ENCODE data around the gene KIAA1217. TPM values are rescaled to one million over a fixed set of nuclear protein-coding genes. Genes with fewer than 3 reads are reported as not detected.

Gene KIAA1217
- total RNA-seq, 1 experiment from 2014 or later: 7.8 TPM

- RAD21 ChIA-PET (ENCODE audit: low non-redundant PET in 1 of 2, low total read pairs in 2 of 2, uncharacterized antibody in 2 of 2, unreplicated experiment in 2 of 2): no interaction called here
- H3K4me1 ChIP-seq (ENCODE audit: control insufficient read depth in 1 of 2, insufficient read depth in 2 of 2, low read length in 2 of 2): no peaks in the 10 kb centered on the region
- no peaks in the 10 kb centered on the region for H4K20me1 ChIP-seq (ENCODE audit: insufficient read depth)
- peaks cover 4 to 15% of the 10 kb centered on the region in 2 experiments; a peak in 3 of 4 replicates for H3K36me3 ChIP-seq (ENCODE audit: control insufficient read depth in 1 of 2, insufficient read depth in 2 of 2, low read length in 2 of 2)
- BruUV-seq (replicated peaks): no TSS peak
- H2AFZ ChIP-seq (ENCODE audit: low read depth, low read length, poor library complexity, severe bottlenecking): no peak overlapping the region
- ATAC-seq: no peak
- no peak for DNase-seq (ENCODE audit: low read depth, low spot score)
- no peaks in the 10 kb centered on the region for H3K79me2 ChIP-seq (ENCODE audit: insufficient read depth, low read length)
- H3K9ac ChIP-seq (ENCODE audit: low read length): no peak overlapping the region
- no peak overlapping the region for H3K4me3 ChIP-seq (replicated peaks in 1 of 2; ENCODE audit: low read depth in 1 of 2, low read length in 2 of 2)
- no peaks in the 10 kb centered on the region for H3K9me3 ChIP-seq (ENCODE audit: control insufficient read depth in 1 of 2, insufficient read depth in 1 of 2, low read depth in 1 of 2, low read length in 2 of 2)
- TF ChIP-seq POLR2AphosphoS5 (IDR thresholded peaks at IDR 0.05; ENCODE audit: low read depth, low read length) (no peak), MAX (IDR thresholded peaks at IDR 0.05) (no peak), ATF3 (IDR thresholded peaks at IDR 0.05) (no peak), CBX3 (IDR thresholded peaks at IDR 0.05; ENCODE audit: low read depth) (no peak), RAD21 (IDR thresholded peaks at IDR 0.05; ENCODE audit: low read depth) (no peak), FOSL1 (IDR thresholded peaks at IDR 0.05; ENCODE audit: low read depth) (no peak), ZBTB33 (IDR thresholded peaks at IDR 0.05; ENCODE audit: extremely low read depth, insufficient replicate concordance, low read length) (no peak), ZFX (IDR thresholded peaks at IDR 0.05) (no peak), CTCF (IDR thresholded peaks at IDR 0.05 in 2 of 3, conservative IDR thresholded peaks at IDR 0.05 in 1 of 3; ENCODE audit: borderline replicate concordance in 1 of 3, insufficient read depth in 1 of 3, low read depth in 2 of 3, low read length in 2 of 3) (no peak), EZH2 (IDR thresholded peaks at IDR 0.05) (no peak), SRF (IDR thresholded peaks at IDR 0.05; ENCODE audit: low read depth) (no peak), SIN3A (IDR thresholded peaks at IDR 0.05; ENCODE audit: low read depth) (no peak)
- no peak overlapping the region for H3K4me2 ChIP-seq (ENCODE audit: low read length)
- H3K9me2 ChIP-seq (ENCODE audit: insufficient read depth): no peaks in the 10 kb centered on the region
- CTCF ChIA-PET: no interaction called here
- no peak overlapping the region for H3K27ac ChIP-seq (ENCODE audit: low read depth, low read length)
- POLR2A ChIA-PET: no interaction called here
- H3K27me3 ChIP-seq (ENCODE audit: insufficient read depth, low read length): no peaks in the 10 kb centered on the region
- intact Hi-C loops (cut with micrococcal nuclease): no loop called here
Measured at GRCh38 chr10:24589265-24589664, 380.3 kb downstream of the KIAA1217 start.
